ENCODE data around the gene MAGI2. TPM values are rescaled to one million over a fixed set of nuclear protein-coding genes. Genes with fewer than 3 reads are reported as not detected.

Gene MAGI2
- total and polyA plus RNA-seq, 2 experiments from 2014 or later, result 16.8 to 24.7 TPM

DNA sequence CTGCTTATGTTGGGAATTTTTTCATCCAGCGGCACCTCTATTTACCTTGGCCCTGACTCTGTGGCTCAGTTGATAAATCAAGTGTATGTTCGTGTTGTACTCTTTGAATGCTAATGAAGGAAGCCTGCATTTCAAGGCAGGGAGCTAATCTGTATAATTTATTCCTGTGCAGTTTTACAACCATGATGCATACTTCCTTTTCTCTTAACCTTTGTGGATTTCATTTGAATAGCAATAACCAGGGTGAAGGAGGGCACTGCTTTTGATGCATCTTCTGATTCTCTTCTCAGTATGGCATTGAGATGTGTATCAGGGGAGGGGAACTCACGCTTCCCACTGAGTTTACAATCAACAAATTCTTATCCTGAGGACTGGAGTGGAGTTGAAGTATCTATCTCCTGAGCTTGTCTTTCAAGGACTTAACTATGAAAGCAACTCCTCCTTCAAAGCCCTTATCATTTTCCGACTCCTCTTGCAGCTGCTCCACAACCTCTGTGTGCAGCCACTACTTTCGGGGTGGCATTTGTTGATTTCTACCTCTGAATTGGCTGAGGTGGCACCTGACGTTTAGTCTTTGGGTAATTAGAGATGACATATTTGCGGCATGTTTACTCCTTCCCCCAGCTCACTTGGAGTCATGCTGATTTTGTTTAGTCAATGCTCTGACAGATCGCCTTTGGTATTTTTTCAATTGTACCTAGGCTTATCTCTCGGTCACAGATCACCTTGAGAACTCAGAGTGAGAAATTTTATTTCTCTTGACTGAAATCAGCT lies 1379.7 kb downstream of the MAGI2 start:
- no peaks in the 10 kb centered on the region for H3K36me3 ChIP-seq
- no peak overlapping the region for H3K4me3 ChIP-seq
- DNase-seq (ENCODE audit: low read depth in 1 of 2, low spot score in 1 of 2), result no peak
- TF ChIP-seq, protein P1, sequence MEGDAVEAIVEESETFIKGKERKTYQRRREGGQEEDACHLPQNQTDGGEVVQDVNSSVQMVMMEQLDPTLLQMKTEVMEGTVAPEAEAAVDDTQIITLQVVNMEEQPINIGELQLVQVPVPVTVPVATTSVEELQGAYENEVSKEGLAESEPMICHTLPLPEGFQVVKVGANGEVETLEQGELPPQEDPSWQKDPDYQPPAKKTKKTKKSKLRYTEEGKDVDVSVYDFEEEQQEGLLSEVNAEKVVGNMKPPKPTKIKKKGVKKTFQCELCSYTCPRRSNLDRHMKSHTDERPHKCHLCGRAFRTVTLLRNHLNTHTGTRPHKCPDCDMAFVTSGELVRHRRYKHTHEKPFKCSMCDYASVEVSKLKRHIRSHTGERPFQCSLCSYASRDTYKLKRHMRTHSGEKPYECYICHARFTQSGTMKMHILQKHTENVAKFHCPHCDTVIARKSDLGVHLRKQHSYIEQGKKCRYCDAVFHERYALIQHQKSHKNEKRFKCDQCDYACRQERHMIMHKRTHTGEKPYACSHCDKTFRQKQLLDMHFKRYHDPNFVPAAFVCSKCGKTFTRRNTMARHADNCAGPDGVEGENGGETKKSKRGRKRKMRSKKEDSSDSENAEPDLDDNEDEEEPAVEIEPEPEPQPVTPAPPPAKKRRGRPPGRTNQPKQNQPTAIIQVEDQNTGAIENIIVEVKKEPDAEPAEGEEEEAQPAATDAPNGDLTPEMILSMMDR (IDR thresholded peaks at IDR 0.05; ENCODE audit: low read depth, low read length), result no peak
- peaks cover 9% of the 10 kb centered on the region for H3K27me3 ChIP-seq
- H3K27ac ChIP-seq, result no peak overlapping the region
- no peaks in the 10 kb centered on the region for H3K9me3 ChIP-seq (ENCODE audit: low read depth)
- peaks cover 13% of the 10 kb centered on the region for H3K4me1 ChIP-seq (ENCODE audit: low read depth)

DNA sequence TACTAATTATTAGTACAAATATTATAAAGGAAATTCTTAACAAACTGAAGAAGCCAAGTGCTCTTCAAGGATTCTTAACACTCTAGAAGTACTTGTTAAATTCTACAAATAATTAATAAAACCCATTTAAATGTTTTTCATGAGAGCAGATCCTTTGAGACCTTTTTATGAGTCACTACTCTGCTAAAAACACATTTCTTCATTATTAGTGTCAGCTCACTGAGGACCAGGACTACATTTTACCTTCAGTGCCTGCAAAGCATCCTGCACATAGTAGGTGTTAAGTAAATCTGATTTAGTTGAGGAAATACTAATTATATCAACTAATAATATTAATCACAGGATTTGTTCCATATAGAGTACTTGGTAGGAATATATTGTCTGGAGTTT lies 1381.3 kb downstream of the MAGI2 start:
- H3K27ac ChIP-seq, result no peak overlapping the region
- H3K27me3 ChIP-seq, result peaks cover 9% of the 10 kb centered on the region
- no peak for DNase-seq (ENCODE audit: low read depth in 1 of 2, low spot score in 1 of 2)
- TF ChIP-seq, protein P1 (IDR thresholded peaks at IDR 0.05; ENCODE audit: low read depth, low read length), result no peak
- no peak overlapping the region for H3K4me3 ChIP-seq
- H3K9me3 ChIP-seq (ENCODE audit: low read depth), result no peaks in the 10 kb centered on the region
- peaks cover 8% of the 10 kb centered on the region for H3K4me1 ChIP-seq (ENCODE audit: low read depth)
- no peaks in the 10 kb centered on the region for H3K36me3 ChIP-seq

DNA sequence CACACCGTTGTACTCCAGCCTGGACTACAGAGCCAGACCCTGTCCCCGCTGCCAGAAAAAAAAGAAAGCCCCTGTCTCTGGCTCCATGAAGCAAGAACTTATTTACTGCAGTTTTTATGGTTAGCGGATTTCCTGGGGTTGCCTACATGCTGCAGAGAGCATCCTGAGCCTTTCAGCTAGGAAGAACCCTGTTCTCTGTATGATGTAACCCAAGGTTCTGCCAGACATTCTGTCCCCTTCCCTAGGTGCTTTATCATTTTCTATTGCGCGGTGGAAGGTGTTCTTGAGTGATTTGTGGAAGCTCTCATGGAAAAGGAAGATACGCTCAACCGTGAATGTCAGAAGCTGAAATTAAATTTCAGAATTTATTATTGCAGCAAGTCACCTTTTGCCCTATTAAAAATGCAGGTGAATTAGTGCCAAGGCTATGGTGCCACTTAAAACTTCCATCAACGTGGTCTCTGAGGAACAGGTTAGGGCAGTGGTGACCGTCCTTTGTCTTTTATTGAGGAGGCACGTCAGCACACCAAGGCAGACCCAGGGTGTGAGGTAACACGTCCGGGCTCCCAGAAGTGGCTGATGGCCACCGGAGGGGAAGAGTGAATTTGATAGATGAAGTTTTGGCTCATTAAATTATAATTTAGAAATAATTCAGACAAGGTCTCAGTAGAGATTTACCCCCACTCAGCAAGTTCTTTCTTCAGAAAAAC lies 1381.8 kb downstream of the MAGI2 start:
- H3K4me1 ChIP-seq (ENCODE audit: low read depth), result peaks cover 8% of the 10 kb centered on the region

DNA sequence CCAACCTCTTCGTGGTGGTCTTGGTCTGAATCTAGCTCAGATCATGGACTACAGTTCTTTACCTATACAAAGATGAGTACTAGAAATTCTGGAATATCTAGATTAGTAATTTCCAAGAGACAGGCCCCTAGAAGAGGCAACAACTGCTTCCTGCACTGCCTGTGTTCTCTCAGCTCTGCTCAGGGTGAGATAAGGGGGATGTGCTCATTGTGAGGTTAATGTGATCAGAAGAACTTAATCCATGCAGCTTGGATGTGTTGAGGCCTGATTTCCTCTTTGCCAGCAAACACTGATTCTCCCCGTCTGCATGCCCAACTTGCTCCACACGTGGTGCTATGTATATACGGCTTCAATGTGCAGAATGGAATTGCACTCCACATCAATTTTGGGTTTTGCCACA lies 1386.9 kb downstream of the MAGI2 start:
- Histone ChIP-seq H3K27ac (no peak overlapping the region), H3K4me3 (no peak overlapping the region), H3K27me3 (no peaks in the 10 kb centered on the region), H3K36me3 (no peaks in the 10 kb centered on the region), H3K4me1 (ENCODE audit: low read depth) (no peaks in the 10 kb centered on the region), H3K9me3 (ENCODE audit: low read depth) (no peaks in the 10 kb centered on the region)
- DNase-seq (ENCODE audit: low read depth in 1 of 2, low spot score in 1 of 2), result no peak
- TF ChIP-seq, protein P1 (IDR thresholded peaks at IDR 0.05; ENCODE audit: low read depth, low read length), result no peak

More for the DNA sequence above, 1381.8 kb downstream of the MAGI2 start:
- H3K27me3 ChIP-seq, result peaks cover 9% of the 10 kb centered on the region
- H3K36me3 ChIP-seq, result no peaks in the 10 kb centered on the region
- no peak overlapping the region for H3K4me3 ChIP-seq
- DNase-seq (ENCODE audit: low read depth in 1 of 2, low spot score in 1 of 2), result no peak
- TF ChIP-seq, protein P1 (IDR thresholded peaks at IDR 0.05; ENCODE audit: low read depth, low read length), result no peak
- H3K9me3 ChIP-seq (ENCODE audit: low read depth), result no peaks in the 10 kb centered on the region
- H3K27ac ChIP-seq, result no peak overlapping the region

DNA sequence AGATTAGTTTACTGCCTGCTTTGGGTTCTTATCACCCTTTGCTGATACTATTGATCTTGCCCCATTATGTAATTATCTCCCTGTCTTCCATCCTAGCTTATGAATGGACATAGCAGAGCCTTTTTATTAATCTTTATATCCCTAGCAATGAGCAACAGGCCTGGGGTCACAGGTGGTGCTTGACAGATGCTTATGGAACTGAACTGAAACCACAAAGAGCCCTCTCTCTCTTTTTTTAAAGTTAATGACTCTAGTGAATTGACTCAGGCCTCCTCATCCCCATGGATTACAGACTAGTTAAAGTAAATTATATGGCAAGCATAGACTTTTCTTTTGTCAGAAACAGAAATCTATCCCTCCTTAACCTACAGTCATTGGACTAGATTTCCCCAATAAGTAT lies 1389.7 kb downstream of the MAGI2 start:
- H3K9me3 ChIP-seq (ENCODE audit: low read depth), result no peaks in the 10 kb centered on the region
- no peak overlapping the region for H3K4me3 ChIP-seq
- H3K36me3 ChIP-seq, result no peaks in the 10 kb centered on the region
- TF ChIP-seq, protein P1 (IDR thresholded peaks at IDR 0.05; ENCODE audit: low read depth, low read length), result no peak
- H3K27ac ChIP-seq, result no peak overlapping the region
- no peaks in the 10 kb centered on the region for H3K27me3 ChIP-seq
- DNase-seq (ENCODE audit: low read depth in 1 of 2, low spot score in 1 of 2), result no peak
- no peaks in the 10 kb centered on the region for H3K4me1 ChIP-seq (ENCODE audit: low read depth)

All from cardiac muscle cell (in vitro differentiated cells and primary cell).